Pulmonary artery endothelial cell (primary cell): ENCODE measurements around the gene GOLGA6B. TPM values are rescaled to one million over a fixed set of nuclear protein-coding genes. Genes with fewer than 3 reads are reported as not detected.
"Not testable (repeated sequence)": the region's sequence is repeated elsewhere in the genome, so short reads cannot be mapped to it uniquely, and the experiment has no call there.

Experiments
- DNase-seq: peaks from one replicate; pipeline ENCODE4 v3.0.0-alpha.2; 2011; ENCODE audit warnings: low read depth, low spot score
- total RNA-seq: library from RNA; depleted of rRNA; stranded (reverse); fragments of >200 nt; gene quantifications from 2 replicates; pipeline ENCODE4 v1.2.3, GENCODE V29; 2014

GOLGA6B gene
- total RNA-seq, 1 donor from 2014 or later, result not detected

GRCh38 chr15:72665706-72666105 lies 11.2 kb downstream of the GOLGA6B start:
- not testable (repeated sequence) for DNase-seq

GRCh38 chr15:72669803-72670202 lies 15.3 kb downstream of the GOLGA6B start:
- not testable (repeated sequence) for DNase-seq

GRCh38 chr15:72670656-72671352 lies 16.3 kb downstream of the GOLGA6B start:
- DNase-seq, result not testable (repeated sequence)

GRCh38 chr15:72671525-72671924 lies 17.0 kb downstream of the GOLGA6B start:
- DNase-seq, result no peak

- no peak for DNase-seq
Observed at GRCh38 chr15:72676838-72677237, 22.3 kb downstream of the GOLGA6B start.

- DNase-seq, result no peak
Observed at GRCh38 chr15:72680931-72681330, 26.4 kb downstream of the GOLGA6B start.

- DNase-seq, result no peak
Observed at GRCh38 chr15:72682772-72683171, 28.3 kb downstream of the GOLGA6B start.

GRCh38 chr15:72685301-72685924 lies 30.9 kb downstream of the GOLGA6B start:
- DNase-seq, result no peak

- DNase-seq, result peak; percentile 49
Observed at GRCh38 chr15:72685925-72686794, 31.7 kb downstream of the GOLGA6B start, which contains the start of the genes BBS4 and HIGD2B. TSS of gene BBS4 (plus strand) at chr15:72686207. CDS start at chr15:72686228, 21 bp downstream. TSS of gene HIGD2B (minus strand) at chr15:72686182. CDS start at chr15:72676374, 9,808 bp downstream.

GRCh38 chr15:72688697-72689096 lies 34.2 kb downstream of the GOLGA6B start:
- DNase-seq, result no peak

- DNase-seq, result no peak
Observed at GRCh38 chr15:72690938-72691337, 36.4 kb downstream of the GOLGA6B start.

GRCh38 chr15:72698938-72699337 lies 44.4 kb downstream of the GOLGA6B start:
- DNase-seq, result no peak

- DNase-seq, result no peak
Observed at GRCh38 chr15:72700076-72700475, 45.6 kb downstream of the GOLGA6B start.

GRCh38 chr15:72706266-72706665 lies 51.8 kb downstream of the GOLGA6B start:
- no peak for DNase-seq

- DNase-seq, result not testable (repeated sequence)
Observed at GRCh38 chr15:72708551-72709303, 54.2 kb downstream of the GOLGA6B start.

Other genes starting within 250 kb of the GOLGA6B start
- gene ARIH1, start 180.4 kb upstream of the GOLGA6B start, total RNA-seq, result 46.2 and 57.4 TPM in 2 replicates
- 0.07 and 0.13 TPM in 2 replicates for gene HIGD2B, start 31.5 kb downstream of the GOLGA6B start, total RNA-seq
- 5.4 and 7.7 TPM in 2 replicates for gene BBS4, start 31.5 kb downstream of the GOLGA6B start, total RNA-seq
- gene ADPGK, start 129.1 kb downstream of the GOLGA6B start, total RNA-seq, result 48.7 and 58.6 TPM in 2 replicates